DOHH2 (cell line): ENCODE measurements around the gene PRKAR1B.

Experiments
- H3F3A ChIP-seq: fragments of 200-600 bp; sonication (generic), shearing (Covaris generic); 2 replicates; pipeline ENCODE4 v1.6.0; 2016; ENCODE audit warnings: antibody characterized with exemption, mild to moderate bottlenecking; ENCODE audit not compliant: control insufficient read depth, insufficient read depth
- H3K27ac ChIP-seq: fragments of 200-600 bp; sonication (generic); 2 replicates; pipeline ENCODE4 v1.5.1; 2014; ENCODE audit warnings: low read depth, mild to moderate bottlenecking, low read length, moderate library complexity
- H3K27me3 ChIP-seq: fragments of 200-600 bp; sonication (generic); 2 replicates; pipeline ENCODE4 v1.6.1; 2014; ENCODE audit warnings: mild to moderate bottlenecking, low read length, mixed read lengths; ENCODE audit not compliant: control insufficient read depth
- H3K36me3 ChIP-seq: fragments of 200-600 bp; sonication (generic); 2 replicates; pipeline ENCODE4 v1.6.1; 2014; ENCODE audit warnings: mild to moderate bottlenecking, low read length, moderate library complexity, mixed read lengths; ENCODE audit not compliant: control insufficient read depth
- H3K4me1 ChIP-seq: fragments of 200-600 bp; sonication (generic); 2 replicates; pipeline ENCODE4 v1.6.1; 2014; ENCODE audit warnings: mild to moderate bottlenecking, low read length, mixed read lengths; ENCODE audit not compliant: control insufficient read depth
- H3K4me2 ChIP-seq: fragments of 200-600 bp; sonication (generic); 2 replicates; pipeline ENCODE4 v1.6.0; 2014; ENCODE audit warnings: mild to moderate bottlenecking, low read length, moderate library complexity
- H3K4me3 ChIP-seq: fragments of 200-600 bp; sonication (generic); 2 replicates; pipeline ENCODE4 v1.5.1; 2014; ENCODE audit warnings: mild to moderate bottlenecking, low read length, mixed read lengths
- H3K79me2 ChIP-seq: fragments of 200-600 bp; sonication (generic); 2 replicates; pipeline ENCODE4 v1.6.1; 2014; ENCODE audit warnings: mild to moderate bottlenecking, low read length, mixed read lengths; ENCODE audit not compliant: control insufficient read depth
- H3K9me2 ChIP-seq: fragments of 200-600 bp; sonication (generic); replicated peaks from 2 replicates; pipeline ENCODE4 v1.6.1; 2014; ENCODE audit warnings: mild to moderate bottlenecking, low read length, mixed read lengths; ENCODE audit not compliant: control insufficient read depth
- H3K9me3 ChIP-seq: fragments of 200-600 bp; sonication (generic); 2 replicates; pipeline ENCODE4 v1.6.1; 2014; ENCODE audit warnings: antibody characterized with exemption, low read length, mixed read lengths; ENCODE audit not compliant: control insufficient read depth, insufficient read depth
- H4K20me1 ChIP-seq: fragments of 200-600 bp; sonication (generic); 2 replicates; pipeline ENCODE4 v1.6.0; 2014; ENCODE audit warnings: low read depth, mild to moderate bottlenecking, antibody characterized with exemption, low read length, moderate library complexity; ENCODE audit not compliant: control insufficient read depth, insufficient read depth
- CTCF ChIP-seq: fragments of 200-600 bp; sonication (generic); IDR thresholded peaks from one replicate; pipeline ENCODE4 v1.5.1; 2014; ENCODE audit warnings: antibody characterized with exemption, mild to moderate bottlenecking, low read depth, low read length; ENCODE audit not compliant: poor library complexity, severe bottlenecking
- EZH2phosphoT487 ChIP-seq: fragments of 200-600 bp; sonication (generic); IDR thresholded peaks from 2 replicates; pipeline ENCODE4 v1.6.1; 2017; ENCODE audit warnings: borderline replicate concordance, mild to moderate bottlenecking, antibody characterized with exemption, low read length, moderate library complexity, mixed read lengths

The PRKAR1B gene

GRCh38 chr7:500521-501420 is 226.3 kb downstream of the PRKAR1B start:
- no peak overlapping the region for H3K4me2 ChIP-seq
- H3F3A ChIP-seq = no peaks in the 10 kb centered on the region
- H3K9me2 ChIP-seq = no peaks in the 10 kb centered on the region
- no peak overlapping the region for H3K27ac ChIP-seq
- no peaks in the 10 kb centered on the region for H3K4me1 ChIP-seq
- H3K27me3 ChIP-seq = no peaks in the 10 kb centered on the region
- H4K20me1 ChIP-seq = no peaks in the 10 kb centered on the region
- H3K9me3 ChIP-seq = no peaks in the 10 kb centered on the region
- H3K4me3 ChIP-seq = no peak overlapping the region
- H3K36me3 ChIP-seq = no peaks in the 10 kb centered on the region
- no peak for TF ChIP-seq CTCF
- TF ChIP-seq EZH2phosphoT487 = no peak
- H3K79me2 ChIP-seq = no peaks in the 10 kb centered on the region

GRCh38 chr7:499853-500485 is 227.1 kb downstream of the PRKAR1B start:
- H3K4me3 ChIP-seq = no peak overlapping the region
- H4K20me1 ChIP-seq = no peaks in the 10 kb centered on the region
- H3K27ac ChIP-seq = no peak overlapping the region
- H3K4me1 ChIP-seq = no peaks in the 10 kb centered on the region
- no peaks in the 10 kb centered on the region for H3F3A ChIP-seq
- TF ChIP-seq EZH2phosphoT487 = no peak
- TF ChIP-seq CTCF = no peak
- H3K27me3 ChIP-seq = no peaks in the 10 kb centered on the region
- H3K4me2 ChIP-seq = no peak overlapping the region
- no peaks in the 10 kb centered on the region for H3K79me2 ChIP-seq
- H3K36me3 ChIP-seq = no peaks in the 10 kb centered on the region
- peaks cover 7% of the 10 kb centered on the region; the same call in 1 of the 2 replicates for H3K9me3 ChIP-seq
- H3K9me2 ChIP-seq = no peaks in the 10 kb centered on the region
